Stimulated activated CD8-positive, alpha-beta memory T cell treated with anti-CD3 and anti-CD28 coated beads, Interleukin-15, amount 100 ng/mL, for 4 hours (primary cell): ENCODE data around the gene ZNF423.

ENCODE experiments used
- DNase-seq, 2 donors: peaks; one replicate each; pipeline ENCODE4 v3.0.0-alpha.2; 2020; ENCODE audit warnings: low read depth in 2 of 2

The ZNF423 gene

DNA sequence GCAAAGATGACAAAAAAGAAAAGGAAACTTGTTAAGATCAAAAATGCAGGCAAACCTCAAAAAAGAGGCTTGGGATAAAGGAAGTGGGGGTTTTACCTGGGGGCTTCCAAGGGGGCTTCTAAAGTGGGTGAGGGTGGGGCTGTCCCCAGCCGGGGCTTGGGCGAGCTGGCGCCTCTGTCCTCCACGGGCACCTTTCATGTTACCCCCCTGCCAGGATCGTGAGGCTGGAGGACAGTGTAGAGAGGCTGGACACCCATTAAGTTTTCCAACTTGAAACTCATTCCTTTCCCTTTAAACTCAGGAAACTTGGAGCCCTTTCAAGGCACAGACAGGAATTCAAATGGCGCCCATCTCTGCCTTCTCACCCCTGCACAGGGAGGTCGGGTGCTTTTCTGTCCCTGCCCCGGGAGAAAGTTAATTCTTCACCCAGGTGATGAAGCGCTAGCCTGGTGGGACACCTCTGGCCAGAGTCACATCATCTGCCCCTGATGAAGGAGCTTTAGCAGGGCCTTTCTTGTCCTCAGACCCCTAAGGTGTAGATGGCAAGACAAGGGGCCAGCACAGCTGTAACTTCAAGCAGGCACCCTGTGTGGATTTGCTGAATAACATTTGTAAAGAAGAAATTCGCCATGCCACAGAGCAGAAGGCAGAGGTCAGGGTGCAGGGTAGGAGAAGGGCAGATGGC lies 395.0 kb downstream of the ZNF423 start:
- no peak for DNase-seq

DNA sequence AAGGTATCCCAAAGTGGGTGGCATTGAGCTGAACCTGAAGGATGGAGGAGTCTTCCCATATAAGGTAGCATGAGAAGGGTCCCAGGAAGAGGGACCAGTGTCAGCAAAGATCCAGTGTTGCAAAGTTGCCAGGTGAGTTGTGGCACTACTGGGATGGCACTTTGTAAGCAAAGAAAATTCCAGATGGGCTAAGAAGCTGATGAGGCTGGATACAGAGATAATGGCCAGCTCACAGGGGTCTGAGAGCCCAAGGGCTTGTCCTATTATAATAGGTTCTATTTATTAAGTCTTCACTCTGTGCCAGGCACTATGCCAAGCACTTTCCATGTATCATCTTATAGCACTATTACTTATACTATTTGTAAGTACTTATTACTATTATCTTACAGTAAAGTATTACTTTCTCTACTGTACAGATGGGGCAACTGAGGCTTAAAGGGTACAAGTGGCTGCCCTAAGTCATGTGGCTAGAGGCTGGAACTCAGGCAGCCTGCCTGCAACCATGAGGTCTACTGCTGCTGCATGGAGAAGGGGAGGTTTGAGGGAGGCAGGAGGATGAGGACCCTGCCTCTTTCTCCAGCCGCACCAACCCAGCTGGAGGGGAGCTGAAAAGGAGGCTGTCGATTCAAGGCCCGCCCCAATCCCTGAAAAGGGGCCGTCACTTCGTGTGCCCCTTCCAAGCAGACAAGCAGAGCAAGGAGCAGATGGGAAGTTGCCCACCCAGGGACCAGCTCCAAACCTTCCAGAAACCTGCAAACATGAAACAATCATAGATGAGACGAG lies 395.8 kb downstream of the ZNF423 start:
- no peak for DNase-seq

DNA sequence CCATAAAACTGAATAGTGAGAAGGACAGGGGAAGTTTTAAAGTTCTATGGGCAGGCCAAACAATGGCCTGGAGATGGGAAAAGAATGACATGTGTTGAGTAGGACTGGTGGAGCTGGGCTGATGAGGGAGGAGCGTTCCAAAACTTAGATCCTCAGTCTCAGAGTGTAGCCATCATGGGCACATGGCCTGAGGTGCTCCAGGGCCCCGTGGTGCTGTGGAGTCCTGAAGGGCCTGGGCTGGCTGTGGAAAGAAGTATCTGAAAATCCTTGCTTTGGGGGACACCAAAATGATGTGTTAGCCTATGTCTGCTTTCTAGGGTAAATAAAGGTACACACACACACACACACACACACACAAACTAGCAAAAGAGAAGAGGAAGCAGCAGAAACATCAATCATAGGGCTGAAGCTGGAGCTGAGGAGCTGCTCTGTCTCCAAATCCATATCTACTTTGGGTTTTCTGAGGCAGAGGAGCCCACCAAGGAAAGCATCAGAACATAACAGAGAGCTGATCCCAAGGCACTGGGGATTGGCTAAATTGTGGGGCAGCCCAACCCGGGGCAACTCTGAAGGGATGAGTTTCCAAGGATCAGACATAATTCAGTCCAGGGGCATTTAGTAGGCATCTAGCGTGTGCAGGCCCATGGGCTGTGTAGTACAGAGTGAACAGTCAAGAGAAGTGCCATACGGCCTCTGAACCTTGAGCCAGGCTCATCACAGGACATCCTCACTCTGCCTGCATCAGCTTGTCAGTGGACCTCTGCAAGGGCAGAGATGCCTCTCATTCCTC lies 397.1 kb downstream of the ZNF423 start:
- DNase-seq, result no peak

DNA sequence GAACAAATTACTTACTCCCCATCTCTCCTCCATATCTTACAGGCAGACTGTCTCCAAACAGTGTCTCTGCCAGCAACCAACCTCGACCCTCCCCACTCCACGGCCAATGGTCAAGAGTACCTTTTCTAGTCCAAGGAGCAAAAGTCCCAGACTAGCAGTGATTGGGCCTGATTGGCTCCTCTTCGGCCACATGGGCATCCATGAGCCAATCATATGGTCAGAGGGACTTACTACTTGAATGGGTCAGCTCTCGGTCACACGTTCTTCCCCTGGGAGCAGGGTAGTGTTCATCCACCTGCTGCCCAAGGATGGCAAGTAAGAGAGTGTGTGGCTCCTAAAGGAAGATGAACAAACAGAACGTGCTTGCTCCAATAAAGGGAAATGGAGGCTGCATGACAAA lies 397.7 kb downstream of the ZNF423 start:
- no peak for DNase-seq

DNA sequence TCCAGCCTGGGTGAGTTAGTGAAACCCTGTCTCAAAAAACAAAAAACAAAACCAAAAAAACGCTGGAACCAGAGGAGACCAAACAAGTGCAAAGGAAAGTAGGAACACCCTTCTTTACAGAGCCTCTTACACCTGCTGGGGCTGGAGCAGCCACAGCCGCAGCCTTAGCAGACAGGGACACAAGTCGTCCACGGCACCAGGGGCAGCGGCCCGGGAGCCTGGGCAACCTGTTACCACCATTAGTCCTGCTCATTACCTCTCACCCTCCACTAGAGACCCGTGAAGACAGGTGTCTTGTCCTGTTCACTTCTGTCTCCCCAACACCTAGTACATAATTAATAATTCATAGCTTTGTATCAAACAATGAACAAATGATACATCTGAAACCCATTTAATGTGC lies 398.7 kb downstream of the ZNF423 start:
- no peak for DNase-seq

DNA sequence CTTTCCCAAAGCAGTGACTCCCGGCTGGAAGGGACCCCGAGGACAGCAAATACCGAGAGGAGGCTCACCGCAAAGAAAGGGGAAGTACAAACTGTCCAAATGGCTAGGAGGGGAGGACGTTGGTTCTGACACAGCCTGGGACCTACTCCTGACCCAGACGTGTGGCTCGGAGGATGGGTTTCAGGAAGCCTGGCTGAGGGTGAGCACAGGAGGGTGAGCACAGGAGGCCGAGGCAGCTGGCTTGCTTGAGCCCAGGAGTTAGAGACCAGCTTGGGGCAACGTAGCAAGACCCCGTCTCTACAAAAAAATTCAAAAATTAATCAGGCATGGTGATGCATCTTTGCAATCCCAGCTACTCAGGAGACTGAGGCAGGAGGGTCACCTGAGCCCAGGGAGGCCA lies 399.1 kb downstream of the ZNF423 start:
- no peak for DNase-seq

DNA sequence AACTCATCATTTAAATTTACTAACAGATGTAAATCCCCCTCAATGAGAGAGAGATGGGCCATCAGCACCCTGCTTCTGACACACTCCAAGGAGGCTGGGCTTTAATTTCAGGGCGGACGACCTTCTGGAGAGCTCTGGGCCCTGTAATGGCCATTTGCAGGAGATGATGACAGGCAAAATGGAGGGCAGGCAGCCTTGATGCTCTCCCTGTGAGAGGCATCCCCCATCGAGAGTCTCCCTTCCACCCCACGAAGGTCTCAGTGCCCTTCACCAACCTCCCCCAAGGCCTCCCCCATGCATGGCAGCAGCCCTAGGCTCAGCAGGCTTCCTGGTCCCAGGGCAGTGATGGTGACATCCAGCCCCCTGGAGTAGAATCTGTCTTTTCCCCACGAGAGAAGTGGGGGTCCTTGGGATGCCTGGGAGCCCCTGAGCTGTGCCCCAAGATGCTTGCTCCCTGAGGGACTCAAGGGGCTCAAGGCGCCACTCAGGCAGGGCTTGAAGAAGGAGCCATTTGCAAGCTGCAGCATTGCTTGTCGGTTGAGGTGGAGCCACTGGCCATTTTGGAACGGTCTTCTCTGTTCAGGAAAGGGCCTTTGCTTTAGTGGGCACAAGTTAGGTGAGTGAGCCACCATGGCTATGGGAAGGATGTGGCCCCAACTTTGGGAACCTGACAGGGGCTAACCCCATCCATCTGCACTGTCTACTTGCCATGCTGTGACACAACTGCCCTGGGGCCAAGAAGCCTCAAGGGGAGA lies 399.7 kb downstream of the ZNF423 start:
- no peak for DNase-seq

DNA sequence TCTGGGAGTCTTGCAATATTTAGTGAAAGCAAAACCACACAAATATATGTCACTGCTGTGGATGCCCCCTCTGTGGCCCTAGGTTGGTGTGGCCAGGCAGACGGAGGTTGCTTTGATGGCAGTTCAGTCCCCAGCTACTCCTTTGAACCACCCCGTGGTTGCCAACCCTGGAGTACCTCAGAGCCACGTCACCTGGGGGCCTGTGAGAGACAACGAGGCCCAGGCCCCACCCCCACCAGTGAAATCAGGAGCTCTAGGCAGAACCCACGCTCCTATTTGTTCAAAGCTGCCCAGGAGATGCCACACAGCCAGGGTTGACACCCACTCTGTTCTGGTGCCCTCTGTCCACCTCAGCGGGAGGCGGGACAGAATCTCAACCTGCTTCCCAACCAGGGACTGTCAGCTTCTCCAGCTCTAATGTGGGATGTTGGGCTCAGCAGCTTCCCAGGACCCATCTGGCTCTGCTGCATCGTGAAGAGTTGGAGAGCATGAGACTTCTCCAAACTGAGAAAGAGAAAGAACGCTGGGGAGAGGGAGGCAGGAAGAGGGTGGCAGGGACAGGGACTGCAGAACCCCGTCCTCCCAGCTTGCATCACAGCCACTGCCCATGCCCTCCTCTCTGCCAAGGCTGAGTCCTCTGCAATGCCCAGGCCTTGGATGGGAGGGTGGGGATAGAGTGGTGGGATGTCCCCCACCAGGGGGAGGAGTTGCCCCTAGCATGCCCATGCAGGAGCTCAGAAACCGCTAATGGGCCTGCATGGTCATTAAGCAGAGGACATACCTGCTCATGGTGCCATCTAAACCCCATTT lies 400.5 kb downstream of the ZNF423 start:
- DNase-seq, result no peak

DNA sequence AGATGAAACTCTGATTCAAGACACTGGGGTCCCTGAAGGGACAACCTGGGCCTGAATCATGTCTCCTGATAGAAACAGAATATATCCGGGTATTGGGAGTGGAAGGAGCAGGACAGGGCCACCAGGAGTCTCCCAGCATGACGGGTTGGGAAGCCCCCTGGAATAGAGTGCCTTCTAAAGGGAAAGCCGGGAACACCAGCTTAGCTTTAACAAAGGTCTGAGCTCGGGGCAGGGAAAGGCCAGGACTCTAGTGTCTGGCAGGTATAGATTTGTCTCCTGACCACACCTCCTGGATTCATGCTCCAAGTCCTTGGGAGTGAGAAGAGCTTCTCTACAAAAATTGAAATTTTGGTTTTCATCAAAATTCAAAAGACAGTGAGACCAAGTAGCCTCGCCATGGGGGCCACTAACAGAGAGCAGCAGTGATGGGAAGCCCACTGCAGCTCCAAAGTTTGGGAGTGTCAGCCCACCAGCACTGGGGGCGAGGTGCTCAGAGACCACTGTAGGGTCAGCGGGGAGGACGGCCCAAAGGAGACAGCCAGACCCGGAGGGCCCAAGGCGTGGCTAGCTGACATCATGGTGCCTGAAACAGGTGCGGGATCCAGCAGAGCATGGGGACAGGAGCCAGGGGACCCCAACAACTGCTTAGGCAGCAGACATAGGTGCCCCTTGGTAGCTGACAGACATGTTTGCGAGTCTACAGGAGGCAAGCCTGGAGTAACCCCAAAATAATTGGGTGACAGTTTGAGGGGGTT lies 401.3 kb downstream of the ZNF423 start:
- DNase-seq, result no peak

DNA sequence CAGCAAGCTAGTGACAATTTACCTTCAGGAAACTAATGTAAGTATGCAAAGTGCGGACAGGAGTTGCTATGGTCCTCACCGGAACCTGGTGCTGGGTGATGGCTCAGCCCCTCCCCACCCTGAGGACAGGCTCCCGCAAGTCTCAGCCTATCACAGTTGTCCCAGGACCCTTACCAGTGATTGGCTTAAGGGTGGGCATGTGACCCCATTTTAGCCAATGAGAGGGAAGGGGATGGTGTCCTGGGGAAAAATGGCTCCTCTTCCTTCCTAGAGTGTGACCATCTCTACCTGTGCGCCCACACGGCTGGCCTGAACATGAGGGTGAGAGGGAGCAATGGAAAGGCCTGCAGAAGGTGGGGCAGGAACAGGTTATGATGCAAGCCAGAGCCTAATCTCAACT lies 401.9 kb downstream of the ZNF423 start:
- no peak for DNase-seq

DNA sequence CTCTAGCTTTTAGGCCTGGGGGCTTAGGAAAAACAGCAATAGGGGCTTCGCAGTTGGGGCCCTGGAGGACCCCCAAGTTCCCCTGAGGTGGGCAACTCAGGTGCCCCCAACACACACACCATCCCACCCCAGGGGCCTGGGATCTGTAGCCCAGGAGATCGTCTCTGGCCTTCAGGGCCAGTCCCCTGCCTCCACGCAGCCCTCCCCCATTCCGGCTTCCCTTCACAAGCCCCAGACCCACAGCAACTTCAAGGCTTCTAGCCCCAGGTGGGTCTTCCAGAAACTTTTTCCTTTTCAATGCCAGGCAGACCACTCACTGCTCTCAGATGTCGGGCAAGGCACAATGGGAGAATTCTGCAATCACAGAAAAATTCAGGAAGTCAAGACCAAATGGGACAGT lies 402.9 kb downstream of the ZNF423 start:
- no peak for DNase-seq

DNA sequence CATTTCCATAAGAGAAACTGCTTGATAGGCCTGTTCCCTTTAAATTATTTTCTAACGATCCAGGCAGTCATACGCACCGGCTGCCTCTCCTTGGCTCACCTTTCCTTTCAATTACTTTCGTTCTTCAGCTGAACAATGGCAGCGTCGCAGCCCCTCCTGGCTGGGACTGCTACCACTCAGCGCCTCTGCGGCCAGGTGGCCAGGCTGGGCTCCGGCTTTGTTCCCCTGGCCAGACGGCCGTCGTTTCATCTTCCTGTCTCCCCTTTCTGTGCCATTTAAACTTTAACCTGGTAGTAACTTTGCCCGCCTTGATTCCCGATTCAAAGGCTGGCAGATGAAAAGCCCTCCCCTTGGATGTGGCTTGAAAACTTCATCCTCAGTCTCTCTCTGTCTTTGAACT lies 403.3 kb downstream of the ZNF423 start:
- no peak for DNase-seq

DNA sequence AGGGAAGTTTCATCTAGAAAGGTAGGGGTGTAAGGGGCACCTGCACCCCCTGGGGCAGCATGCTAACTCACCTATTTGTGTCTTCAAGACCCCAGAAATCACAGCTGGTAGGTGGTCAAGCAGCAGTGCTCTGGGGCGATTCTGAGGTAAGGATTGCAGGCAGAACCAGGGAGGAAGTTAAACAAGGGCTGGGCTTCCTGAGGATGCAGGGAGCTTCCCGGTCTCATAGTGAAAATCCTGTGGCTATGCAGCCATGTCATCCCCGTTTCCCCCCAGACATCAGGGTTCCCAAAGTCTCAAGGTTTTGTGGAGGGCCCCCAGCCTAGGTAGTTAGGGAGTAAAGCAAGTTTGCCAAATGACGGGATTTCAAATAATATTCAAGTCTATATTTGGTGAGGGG lies 403.8 kb downstream of the ZNF423 start:
- DNase-seq, result no peak

DNA sequence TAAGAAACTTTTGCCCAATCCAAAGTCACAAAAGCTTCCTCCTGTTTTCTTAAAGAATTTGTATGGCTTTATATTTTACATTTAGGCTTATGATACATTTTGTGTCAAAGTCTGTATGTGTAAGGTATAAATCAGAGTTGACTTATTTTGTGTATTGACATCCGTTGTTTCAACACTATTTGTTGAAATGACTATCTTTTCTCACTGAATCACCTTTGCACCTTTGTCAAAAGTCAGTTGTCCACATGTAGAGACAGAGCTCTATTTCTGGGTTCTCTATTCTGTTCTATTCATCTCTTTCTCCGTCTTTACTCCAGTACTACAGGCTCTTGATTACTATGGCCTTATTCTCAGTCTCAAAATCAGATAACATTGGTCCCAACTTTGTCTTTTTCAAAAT lies 409.1 kb downstream of the ZNF423 start:
- DNase-seq, result no peak

DNA sequence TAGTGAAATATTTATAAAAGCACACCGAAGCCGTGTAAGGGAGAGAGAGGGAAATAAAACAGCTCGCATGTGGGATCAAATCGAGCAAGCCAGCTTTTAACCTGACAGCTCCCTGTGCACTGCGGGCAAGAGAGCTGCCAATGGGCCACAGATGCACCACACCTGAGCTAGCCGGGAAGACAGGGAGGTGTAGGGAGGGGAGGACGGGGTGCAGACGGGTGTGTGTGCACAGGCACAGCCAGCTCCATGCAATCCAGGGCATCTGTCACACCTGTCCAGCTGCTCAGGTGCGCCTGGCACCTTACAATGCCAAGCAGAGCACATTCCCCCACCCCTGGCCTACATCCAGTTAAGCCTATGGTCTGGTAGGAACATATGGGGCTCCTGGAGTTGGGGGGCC lies 412.3 kb downstream of the ZNF423 start:
- no peak for DNase-seq

DNA sequence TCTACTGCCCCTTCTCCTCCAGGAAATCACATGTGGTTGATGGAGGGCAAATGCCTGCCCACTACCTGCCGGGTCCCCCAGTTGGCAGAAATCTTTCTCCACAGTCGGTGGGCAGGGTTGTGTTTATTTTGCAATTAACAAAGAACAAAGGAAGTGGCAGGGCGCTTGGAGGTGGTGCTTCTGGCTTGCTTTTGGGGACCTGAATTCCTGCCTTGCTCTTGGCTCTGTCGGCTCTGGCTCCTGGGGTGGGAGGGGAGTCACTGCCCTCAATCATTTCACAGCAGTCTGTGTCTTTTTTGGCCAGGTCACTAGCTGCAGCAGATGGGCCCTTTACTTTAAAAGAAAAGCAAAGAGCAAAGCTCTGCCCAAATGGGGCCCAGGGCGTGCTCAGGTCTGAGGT lies 413.1 kb downstream of the ZNF423 start:
- DNase-seq, result no peak

DNA sequence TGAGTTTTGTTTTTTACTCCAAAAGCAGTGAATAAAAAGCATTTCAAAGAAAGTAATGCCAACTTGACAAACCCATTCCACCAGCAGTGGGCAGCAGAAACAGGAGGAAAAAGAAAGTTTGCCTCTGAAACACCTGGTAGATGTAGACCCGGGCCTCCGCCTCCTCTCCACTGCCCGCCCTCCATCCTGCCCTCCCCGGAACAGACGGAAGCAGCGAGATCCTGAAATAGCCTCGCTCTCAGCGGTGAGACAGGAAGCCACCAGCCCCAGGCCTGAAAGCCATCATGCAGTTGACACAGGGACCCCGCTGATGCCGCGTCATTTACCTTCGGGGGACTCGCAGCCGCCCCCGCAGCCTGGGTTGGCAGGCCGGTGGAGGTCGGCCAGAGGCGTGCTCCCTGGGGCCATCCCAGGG lies 414.5 kb downstream of the ZNF423 start:
- peak; percentile 16 to 22 for DNase-seq

DNA sequence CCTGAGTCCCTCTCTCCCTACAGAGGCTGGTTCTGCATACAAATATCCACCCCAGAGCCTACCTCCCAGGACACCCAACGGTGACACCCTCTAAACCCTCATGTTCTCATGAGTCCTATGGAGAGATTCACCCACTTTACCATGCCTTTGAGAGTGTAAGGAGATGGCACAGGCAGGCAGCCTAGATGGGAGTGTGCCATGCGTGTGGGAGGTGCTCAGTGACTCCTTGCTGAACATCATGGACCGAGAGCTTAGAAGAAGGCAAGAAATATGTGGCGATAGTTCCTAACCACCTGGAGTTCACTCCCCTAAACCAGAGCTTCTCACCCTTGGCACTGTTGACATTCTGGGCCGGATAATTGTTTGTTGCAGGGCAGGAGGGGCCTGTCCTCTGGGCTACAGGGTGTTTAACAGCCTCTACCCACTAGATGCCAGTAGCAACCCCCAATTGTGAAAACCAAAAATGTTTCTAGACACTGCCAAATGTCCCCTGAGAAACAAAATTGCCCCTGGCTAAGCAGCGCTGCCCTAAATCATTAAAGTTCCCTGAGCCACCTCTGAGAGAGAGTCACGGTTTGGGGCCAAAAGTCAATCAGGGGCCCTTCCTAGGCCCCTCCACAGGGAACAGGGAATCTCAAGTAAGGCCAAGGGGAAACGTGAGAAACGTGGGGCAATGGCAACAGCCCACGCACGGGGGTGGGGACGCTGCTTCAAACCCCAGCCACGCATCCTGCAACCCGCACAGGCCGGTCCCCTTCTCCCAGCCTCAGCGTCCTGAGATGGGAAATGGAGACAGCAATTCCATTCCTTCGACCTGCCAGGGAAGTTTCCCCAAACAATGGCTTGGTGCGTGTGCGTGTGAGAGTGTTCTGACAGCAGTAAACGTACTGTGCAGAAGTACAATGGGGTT lies 415.5 kb downstream of the ZNF423 start:
- no peak for DNase-seq

DNA sequence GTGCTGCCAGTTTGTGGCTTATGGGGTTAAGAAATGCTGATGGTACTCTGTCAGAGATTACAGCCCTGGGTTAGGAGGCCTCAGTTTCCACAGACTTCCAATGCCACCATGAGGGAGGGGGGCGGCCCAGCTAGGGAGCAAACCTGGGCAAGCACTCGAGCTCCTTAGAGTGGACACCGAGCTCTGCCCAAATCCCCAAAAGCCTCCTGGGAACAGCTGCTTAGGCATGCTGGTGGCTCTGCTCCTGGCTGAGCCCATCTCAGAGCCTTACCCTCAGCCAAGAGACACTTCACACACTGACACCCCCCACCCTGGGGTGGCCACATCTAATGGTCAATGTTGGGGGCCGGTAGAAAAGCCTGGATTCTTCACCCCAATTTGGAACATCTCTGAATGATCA lies 416.2 kb downstream of the ZNF423 start:
- DNase-seq, result no peak
